Astrocyte (in vitro differentiated cells and primary cell): ENCODE measurements around the gene PLEKHG7.

Source experiments
- CTCF ChIP-seq: IDR thresholded peaks from 2 replicates; pipeline ENCODE4 v1.5.1; 2011; ENCODE audit warnings: low read depth, mild to moderate bottlenecking, inconsistent platforms, low read length, moderate library complexity; ENCODE audit not compliant: insufficient read depth
- EZH2 ChIP-seq: IDR thresholded peaks from 2 replicates; pipeline ENCODE4 v1.6.1; 2012; ENCODE audit warnings: mild to moderate bottlenecking, low read length, inconsistent platforms; ENCODE audit not compliant: insufficient read depth

- TF ChIP-seq CTCF (no peak), EZH2 (no peak)
These were observed 15.7 kb downstream of the PLEKHG7 start for GRCh38 chr12:92718483-92718990.
